CD4-positive, alpha-beta T cell treated with Interleukin-4 for 1 hour (primary cell): Measurements from ENCODE around the gene ABCB8.

Experiments
- DNase-seq, 2 donors: peaks; one replicate each; pipeline ENCODE4 v3.0.0-alpha.2; 2020 to 2022

Gene ABCB8

DNA sequence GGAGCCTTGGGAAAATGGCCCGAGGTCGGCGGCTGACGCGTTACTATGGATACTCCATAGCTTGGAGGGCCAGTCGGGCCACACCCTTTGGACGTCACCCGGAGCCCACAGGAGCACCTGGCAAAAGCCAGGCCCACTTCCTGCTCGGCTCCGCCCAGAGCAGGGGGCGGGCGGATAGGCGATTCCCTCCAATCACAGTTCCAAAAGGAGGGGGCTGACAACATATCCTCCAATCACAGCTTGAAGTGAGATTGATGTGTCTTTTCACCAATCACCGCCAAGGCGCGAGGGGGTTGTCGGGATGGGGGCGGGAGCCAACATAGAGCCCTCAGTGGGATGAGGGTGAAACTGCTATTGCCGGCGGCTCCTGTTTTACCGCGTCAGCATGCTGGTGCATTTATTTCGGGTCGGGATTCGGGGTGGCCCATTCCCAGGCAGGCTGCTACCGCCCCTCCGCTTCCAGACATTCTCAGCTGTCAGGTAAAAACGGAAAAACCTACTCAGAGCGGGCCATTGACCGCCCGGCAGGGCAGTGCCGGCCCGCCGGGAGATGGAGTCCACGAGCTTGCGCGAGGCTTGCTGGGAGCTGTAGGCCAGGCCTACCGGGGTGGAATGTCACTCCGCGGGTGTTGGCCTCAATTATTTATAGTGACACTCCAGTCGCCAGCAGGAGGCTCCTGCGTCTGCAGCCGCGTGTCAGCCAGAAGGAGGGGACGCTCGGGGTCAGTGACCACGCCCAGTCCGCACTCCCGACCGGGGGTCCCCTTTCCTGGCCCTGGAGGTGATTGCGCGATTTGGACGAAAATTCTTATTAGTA is at the start of gene ABCB8:
TSS of gene ABCB8 (plus strand) at position 320 of the 817 bp plus-strand sequence. CDS start at position 386, 66 bp downstream.
- DNase-seq: peak; percentile 99 to 100

DNA sequence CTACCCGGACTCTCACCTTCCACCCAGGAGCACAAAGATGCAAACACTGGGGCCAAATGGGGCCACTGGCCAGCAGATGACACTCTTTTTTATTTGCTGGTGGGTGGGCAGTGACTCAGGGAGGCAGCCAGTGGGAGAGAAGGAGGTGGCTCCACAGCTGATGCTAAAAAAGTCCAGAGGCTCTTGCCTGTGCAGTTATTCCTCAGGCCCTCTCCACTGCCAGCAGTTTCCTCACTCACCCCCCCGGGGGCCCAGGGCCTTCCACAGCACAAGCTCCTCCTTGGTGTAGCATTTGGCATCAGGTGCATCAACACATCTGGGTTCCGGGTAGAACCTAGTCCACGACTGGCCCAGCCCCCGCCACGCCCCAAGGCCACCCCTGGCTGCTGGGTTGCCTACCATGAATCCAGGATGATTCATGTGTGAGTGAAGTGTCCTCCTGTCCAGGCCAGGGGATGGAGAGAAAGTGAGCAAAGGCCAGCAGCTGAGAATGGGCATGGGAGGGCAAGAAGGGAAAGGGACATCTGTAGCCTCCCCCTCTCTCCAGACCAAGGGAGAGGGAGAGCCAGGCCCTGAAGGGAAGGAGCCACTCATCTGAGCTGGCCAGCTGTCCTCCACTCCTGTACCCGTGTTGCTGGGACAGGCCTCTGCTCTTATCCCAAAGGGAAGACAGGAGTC is 48.4 kb upstream of the ABCB8 start:
- no peak for DNase-seq

DNA sequence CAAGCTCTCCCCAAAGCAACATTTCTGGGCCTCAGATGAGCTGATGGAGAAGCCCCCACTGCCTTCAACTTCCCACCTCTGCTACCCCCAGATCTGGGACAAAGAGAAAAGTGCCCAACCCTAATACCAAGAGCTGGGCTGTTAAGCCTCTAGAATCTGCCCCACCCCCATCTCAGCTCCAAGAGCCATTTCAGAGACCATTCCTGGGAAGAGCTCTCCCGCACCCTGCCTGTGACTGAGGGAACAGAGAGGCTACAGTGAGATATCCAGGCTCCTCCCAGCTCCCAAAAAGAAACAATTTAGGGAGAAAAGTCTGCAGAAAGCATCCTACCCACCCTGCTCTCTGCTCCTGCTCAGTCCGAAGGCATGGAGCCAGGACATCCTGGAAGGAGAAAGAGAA is 47.6 kb upstream of the ABCB8 start:
- no peak for DNase-seq

DNA sequence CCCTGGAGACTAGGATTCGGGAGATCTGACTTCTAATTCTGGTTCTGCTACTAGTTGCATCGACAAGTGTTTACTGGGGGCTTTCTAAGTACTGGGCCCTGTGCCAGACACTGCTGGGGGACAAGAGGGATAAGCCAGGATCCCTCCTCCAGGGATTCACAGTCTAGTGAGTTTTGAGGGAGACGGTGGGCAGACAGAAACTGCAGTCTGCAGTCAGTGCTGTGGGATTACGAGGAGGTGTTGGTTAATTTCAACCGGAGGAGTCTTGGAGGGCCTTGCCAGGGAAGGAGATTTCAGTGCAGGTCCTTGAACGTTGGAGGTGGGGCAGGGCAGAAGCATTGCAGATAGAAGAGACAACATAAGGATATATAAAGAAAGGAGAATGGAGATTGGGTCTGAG is 46.6 kb upstream of the ABCB8 start:
- no peak for DNase-seq

DNA sequence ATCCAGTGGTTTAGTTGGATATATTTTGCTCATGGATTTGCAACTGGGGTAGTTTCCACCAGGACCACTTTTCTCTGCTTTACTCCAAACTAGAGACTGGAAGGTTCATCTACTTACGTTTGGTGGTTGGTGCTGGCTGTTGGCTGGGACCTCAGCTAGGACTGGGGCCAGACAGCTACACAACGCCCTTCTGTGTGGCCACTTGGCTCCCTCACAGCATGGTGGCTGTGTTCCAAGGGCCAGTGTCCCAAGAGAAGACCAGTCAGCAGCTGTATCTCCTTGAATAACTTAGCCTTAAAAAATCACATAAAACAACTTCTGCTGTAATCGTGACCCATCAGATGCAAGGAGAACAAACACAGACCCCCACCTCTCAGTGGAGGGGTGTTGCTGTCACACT is 45.9 kb upstream of the ABCB8 start:
- DNase-seq: no peak

DNA sequence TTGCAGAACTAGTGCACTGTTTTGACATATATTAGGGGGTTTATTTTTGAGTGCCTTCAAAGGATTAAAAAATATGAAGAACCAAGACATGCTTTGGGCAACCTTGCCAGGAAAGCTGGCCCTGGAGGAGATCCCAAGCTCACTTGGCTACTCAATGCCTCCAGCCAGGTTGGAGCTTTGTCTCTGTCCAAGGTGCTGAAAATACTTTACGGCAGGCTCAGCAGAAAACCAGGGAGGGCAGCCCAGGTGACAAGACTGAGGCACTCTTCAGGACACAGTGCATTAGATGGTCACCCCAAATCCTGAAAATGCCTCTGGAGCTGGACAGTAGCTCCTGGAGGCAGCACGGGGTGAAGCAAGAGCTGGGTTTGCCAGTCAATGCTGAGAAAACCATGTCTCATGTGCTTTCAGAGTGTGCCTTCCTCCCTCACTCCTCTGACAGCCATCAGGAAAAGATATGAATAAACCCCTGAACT is 44.3 kb upstream of the ABCB8 start:
- DNase-seq: peak in 1 of 2 donors; percentile 54

DNA sequence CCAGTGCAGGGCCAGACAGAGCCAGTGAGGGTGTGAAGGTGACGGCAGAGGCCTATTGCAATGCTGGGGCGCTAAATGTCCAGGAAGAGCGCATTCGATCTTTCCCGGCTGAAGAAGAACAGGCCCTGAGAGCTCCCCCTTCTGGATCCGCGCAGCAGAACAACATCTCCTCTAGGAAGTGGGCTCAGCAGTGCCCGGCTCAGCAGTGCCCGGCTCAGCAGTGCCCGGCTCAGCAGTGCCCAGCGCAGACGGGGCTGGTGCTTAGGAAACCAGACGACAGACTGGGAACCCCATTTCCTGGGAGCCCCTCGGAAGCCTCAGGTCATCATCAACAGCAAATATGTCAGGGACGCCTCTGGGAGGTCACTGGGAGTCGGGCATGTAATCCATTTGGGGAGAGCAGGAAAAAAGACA is 42.1 kb upstream of the ABCB8 start:
- DNase-seq: peak; percentile 50 to 64

DNA sequence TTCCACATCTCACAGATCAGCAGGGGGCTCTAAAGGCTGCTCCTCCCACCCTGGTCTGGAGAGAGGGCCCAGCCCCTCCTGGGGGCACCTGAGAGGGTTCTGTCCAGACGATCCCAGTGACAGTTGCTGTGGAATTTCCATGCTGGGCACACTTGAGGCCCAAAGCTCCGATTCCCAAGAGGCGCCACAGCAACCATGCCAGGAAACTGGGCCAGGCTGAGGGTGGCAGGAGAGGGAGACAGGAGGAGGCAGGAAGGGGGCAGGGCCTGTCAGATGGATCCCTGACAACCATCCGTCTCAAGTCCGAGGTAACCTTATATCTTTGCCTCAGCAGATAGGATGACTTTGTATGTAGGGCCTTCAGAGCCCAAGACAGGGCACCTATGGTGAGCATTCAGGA is 41.7 kb upstream of the ABCB8 start:
- no peak for DNase-seq

DNA sequence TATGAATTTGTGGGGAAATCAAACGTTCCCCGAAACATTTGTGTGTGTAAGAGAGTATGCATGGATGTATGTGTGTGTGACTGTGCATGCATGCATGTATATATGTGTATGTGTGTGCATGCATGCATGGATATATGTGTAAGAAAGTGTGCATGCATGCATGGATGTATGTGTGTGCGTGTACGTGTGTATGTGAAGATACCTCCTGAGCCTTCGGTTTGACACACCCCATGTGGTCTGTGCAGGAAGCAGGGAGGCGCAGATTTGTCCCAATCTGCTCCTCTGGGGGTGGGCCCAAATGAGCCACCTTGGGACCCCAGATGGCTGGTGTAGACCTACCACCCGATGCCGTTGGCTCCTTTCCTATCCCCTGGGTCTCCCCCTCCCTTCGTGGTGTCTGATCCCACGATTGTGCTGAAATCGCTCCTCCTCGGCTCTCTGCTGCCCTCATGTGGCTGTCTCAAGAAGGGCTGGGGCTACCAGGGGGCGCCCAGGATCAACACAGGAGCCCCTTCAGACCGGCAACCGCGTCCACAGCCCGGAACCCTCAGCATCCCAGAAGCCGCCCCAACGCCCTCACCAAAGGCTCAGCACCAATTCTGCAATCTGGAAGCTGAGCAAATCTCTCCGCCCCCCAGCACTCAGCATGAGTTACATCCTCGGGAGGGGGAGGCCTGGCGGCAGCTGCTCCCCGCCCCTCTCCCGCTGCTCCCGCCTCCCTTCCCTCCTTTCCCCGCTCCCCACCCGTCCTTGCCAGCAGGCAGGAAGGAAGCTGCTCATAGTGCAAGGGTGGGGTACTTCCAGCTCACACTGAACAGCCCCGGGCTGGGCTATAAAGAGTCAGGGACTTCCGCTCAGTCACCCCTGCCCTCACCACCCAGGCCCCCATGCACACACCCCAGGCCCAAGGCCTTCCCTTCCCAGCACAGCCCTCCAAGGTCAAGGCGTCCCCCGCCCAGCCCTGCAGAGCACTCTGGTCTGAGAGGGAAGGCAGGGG is 39.7 kb upstream of the ABCB8 start:
- DNase-seq: peak; percentile 65 to 74

DNA sequence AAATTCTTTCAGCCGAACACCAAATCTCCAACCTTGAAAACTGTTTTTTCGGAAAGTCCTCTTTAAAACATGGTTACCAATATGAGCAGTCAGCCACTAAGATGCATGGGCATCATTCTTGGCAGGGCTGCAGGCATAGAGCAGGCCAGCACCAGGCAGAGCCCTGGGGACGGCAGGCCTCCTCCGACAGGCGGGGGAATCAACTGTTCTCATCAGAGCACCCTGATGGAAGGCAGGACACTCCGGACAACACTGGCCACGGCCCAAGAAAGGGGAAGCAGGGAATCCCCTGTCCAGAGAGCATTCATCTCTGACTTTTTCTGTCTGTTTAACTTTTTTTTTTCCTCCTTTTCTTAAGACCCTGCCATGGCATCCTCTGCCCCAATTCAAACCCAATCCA is 38.8 kb upstream of the ABCB8 start:
- DNase-seq: no peak

DNA sequence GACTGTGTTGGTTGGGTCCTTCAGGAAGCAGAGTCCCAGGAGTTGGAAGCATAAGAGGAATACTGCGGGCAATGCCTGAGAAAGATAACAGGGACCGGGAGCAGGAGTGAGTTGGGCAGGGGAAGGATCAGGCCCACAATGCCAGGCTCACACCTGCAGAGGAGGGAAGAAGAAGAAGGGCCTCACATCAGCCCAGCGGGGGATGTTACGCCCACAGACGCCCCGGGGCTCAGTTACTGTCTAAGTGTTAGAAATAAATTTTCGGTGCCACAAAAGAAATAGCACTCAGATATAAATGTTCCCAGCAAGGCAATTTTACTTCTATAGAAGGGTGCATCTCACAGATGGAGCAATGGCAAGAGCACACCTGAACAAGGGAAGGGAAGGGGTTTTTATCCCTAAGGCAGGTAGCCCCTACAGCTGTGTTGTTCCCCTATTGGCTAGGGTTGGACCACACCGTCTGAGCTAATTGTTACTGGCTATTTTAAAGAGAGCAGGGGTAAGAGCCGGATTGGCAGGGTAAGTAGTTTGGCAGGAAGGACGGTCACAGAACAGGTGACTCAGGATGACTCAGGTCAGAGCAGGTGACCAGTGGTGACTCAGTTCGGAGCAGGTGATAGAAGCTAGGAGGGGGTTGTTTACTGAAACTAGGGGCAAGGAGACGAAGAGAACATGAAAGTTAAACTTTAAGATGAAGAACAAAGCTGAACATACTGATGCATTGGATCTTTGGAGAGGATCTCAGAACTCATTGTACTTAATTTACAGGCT is 37.6 kb upstream of the ABCB8 start, which contains the start of gene NOS3:
TSS of gene NOS3 (plus strand) at position 602 of the 771 bp plus-strand sequence. CDS start 2,787 bp downstream, outside the sequence.
- no peak for DNase-seq

DNA sequence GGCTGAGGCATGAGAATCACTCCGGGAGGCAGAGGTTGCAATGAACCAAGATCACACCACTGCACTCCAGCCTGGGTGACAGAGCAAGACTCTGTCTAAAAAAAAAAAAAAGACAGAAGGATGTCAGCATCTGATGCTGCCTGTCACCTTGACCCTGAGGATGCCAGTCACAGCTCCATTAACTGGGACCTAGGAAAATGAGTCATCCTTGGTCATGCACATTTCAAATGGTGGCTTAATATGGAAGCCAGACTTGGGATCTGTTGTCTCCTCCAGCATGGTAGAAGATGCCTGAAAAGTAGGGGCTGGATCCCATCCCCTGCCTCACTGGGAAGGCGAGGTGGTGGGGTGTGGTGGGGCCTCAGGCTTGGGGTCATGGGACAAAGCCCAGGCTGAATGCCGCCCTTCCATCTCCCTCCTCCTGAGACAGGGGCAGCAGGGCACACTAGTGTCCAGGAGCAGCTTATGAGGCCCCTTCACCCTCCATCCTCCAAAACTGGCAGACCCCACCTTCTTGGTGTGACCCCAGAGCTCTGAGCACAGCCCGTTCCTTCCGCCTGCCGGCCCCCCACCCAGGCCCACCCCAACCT is 36.1 kb upstream of the ABCB8 start:
- DNase-seq: no peak

DNA sequence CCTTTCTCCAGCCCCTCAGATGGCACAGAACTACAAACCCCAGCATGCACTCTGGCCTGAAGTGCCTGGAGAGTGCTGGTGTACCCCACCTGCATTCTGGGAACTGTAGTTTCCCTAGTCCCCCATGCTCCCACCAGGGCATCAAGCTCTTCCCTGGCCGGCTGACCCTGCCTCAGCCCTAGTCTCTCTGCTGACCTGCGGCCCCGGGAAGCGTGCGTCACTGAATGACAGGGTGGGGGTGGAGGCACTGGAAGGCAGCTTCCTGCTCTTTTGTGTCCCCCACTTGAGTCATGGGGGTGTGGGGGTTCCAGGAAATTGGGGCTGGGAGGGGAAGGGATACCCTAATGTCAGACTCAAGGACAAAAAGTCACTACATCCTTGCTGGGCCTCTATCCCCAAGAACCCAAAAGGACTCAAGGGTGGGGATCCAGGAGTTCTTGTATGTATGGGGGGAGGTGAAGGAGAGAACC is 35.4 kb upstream of the ABCB8 start:
- peak in 1 of 2 donors; percentile 39 for DNase-seq

DNA sequence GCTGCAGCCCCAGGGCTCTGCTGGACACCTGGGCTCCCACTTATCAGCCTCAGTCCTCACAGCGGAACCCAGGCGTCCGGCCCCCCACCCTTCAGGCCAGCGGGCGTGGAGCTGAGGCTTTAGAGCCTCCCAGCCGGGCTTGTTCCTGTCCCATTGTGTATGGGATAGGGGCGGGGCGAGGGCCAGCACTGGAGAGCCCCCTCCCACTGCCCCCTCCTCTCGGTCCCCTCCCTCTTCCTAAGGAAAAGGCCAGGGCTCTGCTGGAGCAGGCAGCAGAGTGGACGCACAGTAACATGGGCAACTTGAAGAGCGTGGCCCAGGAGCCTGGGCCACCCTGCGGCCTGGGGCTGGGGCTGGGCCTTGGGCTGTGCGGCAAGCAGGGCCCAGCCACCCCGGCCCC is 34.7 kb upstream of the ABCB8 start:
- no peak for DNase-seq

DNA sequence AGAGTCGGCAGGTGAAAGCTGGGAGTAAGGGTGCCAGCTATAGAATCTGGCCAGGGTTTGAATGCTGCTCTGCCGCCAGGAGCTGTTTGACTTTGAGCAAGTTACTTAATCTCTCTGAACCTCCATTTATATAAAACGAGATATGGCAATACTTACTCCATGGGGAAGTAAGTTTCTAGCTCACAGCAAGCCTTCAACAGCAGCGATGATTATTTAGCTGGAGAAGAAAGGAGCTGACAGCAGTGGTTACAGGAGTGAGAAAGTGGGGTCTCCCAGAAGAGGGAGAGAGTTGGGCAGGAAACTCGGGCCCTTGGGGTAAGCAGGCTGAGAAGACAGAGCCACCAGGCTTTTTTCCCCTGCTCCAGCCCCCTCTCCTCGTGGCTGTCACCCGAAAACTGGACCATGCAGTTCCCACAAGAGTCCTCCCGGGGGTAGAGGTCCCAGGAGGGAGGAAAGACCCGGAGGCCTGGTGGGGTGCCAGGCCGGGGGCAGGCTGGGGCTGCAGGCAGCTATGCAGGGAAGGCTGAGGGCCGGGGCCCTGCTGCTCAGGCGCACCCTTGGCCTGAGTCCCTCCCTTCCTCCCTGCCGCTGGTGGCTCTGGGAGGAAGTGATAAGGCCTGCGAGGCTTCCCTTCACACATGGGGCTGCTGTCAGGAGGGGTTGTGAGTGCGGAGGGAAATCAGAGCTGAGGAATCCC is 34.0 kb upstream of the ABCB8 start:
- peak in 1 of 2 donors; percentile 36 for DNase-seq

DNA sequence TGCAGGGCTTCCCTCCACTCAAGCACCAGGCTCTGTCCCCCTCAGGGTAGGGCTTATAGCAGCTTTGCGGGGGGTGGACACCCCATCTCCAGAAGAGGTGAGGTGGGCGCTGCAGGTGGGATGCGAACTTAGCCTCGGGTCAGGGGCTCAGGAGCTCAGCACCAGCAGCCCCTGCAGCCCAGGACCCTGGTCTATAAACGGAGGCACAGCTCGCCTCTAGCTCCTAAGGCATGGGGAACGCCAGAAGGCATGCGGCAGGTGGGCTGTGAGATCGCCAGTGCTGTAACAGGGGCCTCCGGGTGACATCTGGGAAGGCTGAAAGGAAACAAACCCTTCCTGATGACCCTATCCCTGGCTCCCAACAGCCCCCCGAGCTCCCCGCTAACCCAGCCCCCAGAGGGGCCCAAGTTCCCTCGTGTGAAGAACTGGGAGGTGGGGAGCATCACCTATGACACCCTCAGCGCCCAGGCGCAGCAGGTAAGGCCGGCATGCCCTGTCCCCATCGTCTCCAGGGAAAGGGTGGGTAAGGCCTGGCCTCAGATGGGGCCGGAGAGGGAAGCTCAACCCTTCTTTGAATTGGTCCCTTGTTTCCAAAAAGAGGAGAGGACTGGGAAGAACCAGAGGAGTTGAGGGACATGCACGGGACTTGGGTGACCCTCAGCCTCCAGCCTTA is 33.3 kb upstream of the ABCB8 start:
- no peak for DNase-seq

DNA sequence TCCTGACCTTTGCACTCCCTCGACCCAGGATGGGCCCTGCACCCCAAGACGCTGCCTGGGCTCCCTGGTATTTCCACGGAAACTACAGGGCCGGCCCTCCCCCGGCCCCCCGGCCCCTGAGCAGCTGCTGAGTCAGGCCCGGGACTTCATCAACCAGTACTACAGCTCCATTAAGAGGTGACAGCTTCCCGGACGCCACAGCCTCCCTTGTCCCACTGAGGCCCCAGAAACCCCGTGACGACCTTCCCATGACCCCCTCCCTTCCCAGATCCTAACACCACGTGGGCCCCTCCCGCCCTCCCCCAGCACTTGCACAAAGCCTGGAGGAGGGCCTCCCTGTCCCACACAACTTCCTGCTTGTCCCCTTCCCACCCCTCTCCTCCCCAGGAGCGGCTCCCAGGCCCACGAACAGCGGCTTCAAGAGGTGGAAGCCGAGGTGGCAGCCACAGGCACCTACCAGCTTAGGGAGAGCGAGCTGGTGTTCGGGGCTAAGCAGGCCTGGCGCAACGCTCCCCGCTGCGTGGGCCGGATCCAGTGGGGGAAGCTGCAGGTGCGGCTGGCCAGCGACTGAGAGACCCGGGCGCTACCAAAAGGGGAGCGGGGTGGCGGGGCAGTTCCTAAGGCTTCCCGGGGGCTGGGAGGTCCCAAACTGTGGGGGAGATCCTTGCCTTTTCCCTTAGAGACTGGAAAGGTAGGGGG is 31.7 kb upstream of the ABCB8 start:
- DNase-seq: no peak

DNA sequence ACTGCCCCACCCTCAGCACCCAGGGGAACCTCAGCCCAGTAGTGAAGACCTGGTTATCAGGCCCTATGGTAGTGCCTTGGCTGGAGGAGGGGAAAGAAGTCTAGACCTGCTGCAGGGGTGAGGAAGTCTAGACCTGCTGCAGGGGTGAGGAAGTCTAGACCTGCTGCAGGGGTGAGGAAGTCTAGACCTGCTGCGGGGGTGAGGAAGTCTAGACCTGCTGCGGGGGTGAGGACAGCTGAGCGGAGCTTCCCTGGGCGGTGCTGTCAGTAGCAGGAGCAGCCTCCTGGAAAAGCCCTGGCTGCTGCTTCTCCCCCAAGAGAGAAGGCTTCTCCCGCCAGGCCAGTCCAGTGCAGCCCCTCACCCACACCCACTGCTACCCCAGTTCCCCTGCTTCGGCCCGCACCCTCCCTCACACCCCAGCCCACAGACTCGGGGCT is 31.2 kb upstream of the ABCB8 start:
- no peak for DNase-seq

DNA sequence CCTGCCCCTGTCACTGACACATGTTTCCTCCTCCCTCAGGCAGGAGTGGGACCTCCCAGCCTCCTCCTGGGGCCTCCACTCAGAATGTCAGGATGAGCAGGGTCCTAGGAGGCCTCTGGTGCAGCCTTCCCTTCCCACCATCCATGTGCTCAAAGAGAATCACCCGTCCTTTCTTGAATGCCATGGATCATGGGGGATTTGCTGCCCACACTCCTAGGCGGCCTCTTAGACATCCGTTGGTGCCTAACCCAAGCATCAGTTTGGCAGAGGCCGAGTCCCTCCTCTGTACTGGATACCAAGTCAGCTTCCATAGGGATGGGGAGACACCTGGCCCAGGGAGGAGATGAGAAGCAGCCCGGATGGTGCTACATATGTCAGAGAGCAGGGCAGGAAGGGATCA is 30.4 kb upstream of the ABCB8 start:
- DNase-seq: no peak
